ENCODE data around the gene ZNF783.
"Not testable (repeated sequence)": the region's sequence is repeated elsewhere in the genome, so short reads cannot be mapped to it uniquely, and the experiment has no call there.

Gene ZNF783

GRCh38 chr7:149317986-149318672, 56.1 kb downstream of the ZNF783 start:
- DNase-seq (ENCODE audit: low read depth): no peak
- TF ChIP-seq, protein P1, sequence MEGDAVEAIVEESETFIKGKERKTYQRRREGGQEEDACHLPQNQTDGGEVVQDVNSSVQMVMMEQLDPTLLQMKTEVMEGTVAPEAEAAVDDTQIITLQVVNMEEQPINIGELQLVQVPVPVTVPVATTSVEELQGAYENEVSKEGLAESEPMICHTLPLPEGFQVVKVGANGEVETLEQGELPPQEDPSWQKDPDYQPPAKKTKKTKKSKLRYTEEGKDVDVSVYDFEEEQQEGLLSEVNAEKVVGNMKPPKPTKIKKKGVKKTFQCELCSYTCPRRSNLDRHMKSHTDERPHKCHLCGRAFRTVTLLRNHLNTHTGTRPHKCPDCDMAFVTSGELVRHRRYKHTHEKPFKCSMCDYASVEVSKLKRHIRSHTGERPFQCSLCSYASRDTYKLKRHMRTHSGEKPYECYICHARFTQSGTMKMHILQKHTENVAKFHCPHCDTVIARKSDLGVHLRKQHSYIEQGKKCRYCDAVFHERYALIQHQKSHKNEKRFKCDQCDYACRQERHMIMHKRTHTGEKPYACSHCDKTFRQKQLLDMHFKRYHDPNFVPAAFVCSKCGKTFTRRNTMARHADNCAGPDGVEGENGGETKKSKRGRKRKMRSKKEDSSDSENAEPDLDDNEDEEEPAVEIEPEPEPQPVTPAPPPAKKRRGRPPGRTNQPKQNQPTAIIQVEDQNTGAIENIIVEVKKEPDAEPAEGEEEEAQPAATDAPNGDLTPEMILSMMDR (IDR thresholded peaks at IDR 0.05; ENCODE audit: low read depth, low read length, missing control alignments): no peak
- no peak overlapping the region for H3K4me3 ChIP-seq (ENCODE audit: low read depth, low read length)

- TF ChIP-seq, protein P1 (IDR thresholded peaks at IDR 0.05; ENCODE audit: low read depth, low read length, missing control alignments): no peak
- DNase-seq (ENCODE audit: low read depth): no peak
- no peak overlapping the region for H3K4me3 ChIP-seq (ENCODE audit: low read depth, low read length)
Measured at GRCh38 chr7:149319376-149319775, 57.4 kb downstream of the ZNF783 start.

- TF ChIP-seq, protein P1 (IDR thresholded peaks at IDR 0.05; ENCODE audit: low read depth, low read length, missing control alignments): no peak
- no peak overlapping the region for H3K4me3 ChIP-seq (ENCODE audit: low read depth, low read length)
- no peak for DNase-seq (ENCODE audit: low read depth)
Measured at GRCh38 chr7:149320313-149321124, 58.5 kb downstream of the ZNF783 start.

- DNase-seq (ENCODE audit: low read depth); H3K4me3 ChIP-seq (ENCODE audit: low read depth, low read length): not testable (repeated sequence)
Measured at GRCh38 chr7:149321125-149321905, 59.3 kb downstream of the ZNF783 start.

GRCh38 chr7:149321978-149322541, 60.1 kb downstream of the ZNF783 start:
- TF ChIP-seq, protein P1 (IDR thresholded peaks at IDR 0.05; ENCODE audit: low read depth, low read length, missing control alignments): no peak
- no peak for DNase-seq (ENCODE audit: low read depth)
- H3K4me3 ChIP-seq (ENCODE audit: low read depth, low read length): peak overlapping the region; percentile 31

DNA sequence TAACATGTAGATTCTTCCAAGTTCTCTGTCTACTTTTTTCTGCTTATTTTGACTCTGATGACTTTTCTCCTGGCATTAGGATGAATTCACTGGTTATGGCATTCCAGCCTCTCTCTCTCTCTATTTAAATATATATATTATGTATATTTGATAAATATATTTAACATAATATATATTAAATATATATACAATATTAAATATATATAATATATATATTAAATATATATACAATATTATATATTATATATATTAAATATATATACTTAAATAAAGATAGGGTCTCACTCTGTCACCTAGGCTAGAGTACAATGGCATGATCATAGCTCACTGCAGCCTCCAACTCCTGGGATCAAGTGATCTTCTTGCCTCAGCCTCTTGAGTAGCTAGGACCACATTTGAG, 60.7 kb downstream of the ZNF783 start:
- H3K4me3 ChIP-seq (ENCODE audit: low read depth, low read length): no peak overlapping the region
- TF ChIP-seq, protein P1 (IDR thresholded peaks at IDR 0.05; ENCODE audit: low read depth, low read length, missing control alignments): no peak
- DNase-seq (ENCODE audit: low read depth): no peak

DNA sequence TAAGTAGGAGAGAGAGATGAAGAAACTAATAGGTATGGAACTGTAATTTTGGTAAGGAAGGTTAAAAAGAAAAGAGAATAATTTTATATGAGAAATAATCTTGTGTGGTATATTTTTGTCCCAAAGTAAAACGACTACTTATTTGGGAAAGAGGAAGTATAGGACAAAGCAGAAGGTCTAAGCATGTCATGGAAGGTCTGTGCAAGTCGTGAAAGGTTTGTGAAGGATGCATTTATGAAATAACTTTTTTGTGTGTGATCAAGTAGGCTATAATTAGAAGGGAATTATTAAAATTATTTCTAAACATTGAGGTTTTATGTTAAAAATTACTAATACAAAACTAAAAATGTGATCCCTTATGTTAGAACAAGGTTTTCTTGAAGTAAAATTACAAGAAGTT, 63.3 kb downstream of the ZNF783 start:
- no peak overlapping the region for H3K4me3 ChIP-seq (ENCODE audit: low read depth, low read length)
- TF ChIP-seq, protein P1 (IDR thresholded peaks at IDR 0.05; ENCODE audit: low read depth, low read length, missing control alignments): no peak
- DNase-seq (ENCODE audit: low read depth): no peak

Data from GM12864 (cell line).